ENCODE data around the gene LORICRIN. TPM values are rescaled to one million over a fixed set of nuclear protein-coding genes. Genes with fewer than 3 reads are reported as not detected.

Gene LORICRIN
- total RNA-seq, 6 donors from 2014 or later, result not detected

GRCh38 chr1:153305682-153306081 lies 46.2 kb downstream of the LORICRIN start:
- no peak for ATAC-seq (ENCODE audit: low FRiP score in 2 of 2)
- WGBS, 2 donors, result 88 to 89% methylated on average over 6 of the region's 6 CpGs
- no peak for DNase-seq
- no peaks in the 10 kb centered on the region for H3K27me3 ChIP-seq
- H3K36me3 ChIP-seq, result no peaks in the 10 kb centered on the region
- H3K27ac ChIP-seq, result no peak overlapping the region
- H3K9me3 ChIP-seq, result no peaks in the 10 kb centered on the region
- H3K4me1 ChIP-seq, result no peaks in the 10 kb centered on the region
- no peak overlapping the region for H3K4me3 ChIP-seq
- TF ChIP-seq EP300 (IDR thresholded peaks at IDR 0.05) (no peak), POLR2A (IDR thresholded peaks at IDR 0.05) (no peak), POLR2AphosphoS5 (IDR thresholded peaks at IDR 0.05) (no peak), CTCF (IDR thresholded peaks at IDR 0.05) (no peak)

- Histone ChIP-seq H3K27ac (no peak overlapping the region), H3K27me3 (no peaks in the 10 kb centered on the region), H3K36me3 (no peaks in the 10 kb centered on the region), H3K4me3 (no peak overlapping the region), H3K9me3 (no peaks in the 10 kb centered on the region), H3K4me1 (no peaks in the 10 kb centered on the region)
- peak in 1 of 2 donors; percentile 27 for ATAC-seq (ENCODE audit: low FRiP score in 2 of 2)
- 77 to 83% methylated on average over 19 to 22 of the region's 22 CpGs for WGBS, 2 donors
- no peak for DNase-seq
- TF ChIP-seq EP300 (IDR thresholded peaks at IDR 0.05) (no peak), POLR2A (IDR thresholded peaks at IDR 0.05) (no peak), POLR2AphosphoS5 (IDR thresholded peaks at IDR 0.05) (no peak), CTCF (IDR thresholded peaks at IDR 0.05) (no peak)
Measured at GRCh38 chr1:153306303-153307220, 47.1 kb downstream of the LORICRIN start.

- no peak for TF ChIP-seq EP300 (IDR thresholded peaks at IDR 0.05)
- no peak for TF ChIP-seq POLR2A (IDR thresholded peaks at IDR 0.05)
- TF ChIP-seq POLR2AphosphoS5 (IDR thresholded peaks at IDR 0.05), result no peak
- no peak for TF ChIP-seq CTCF (IDR thresholded peaks at IDR 0.05)
- Histone ChIP-seq H3K9me3 (no peaks in the 10 kb centered on the region), H3K36me3 (no peaks in the 10 kb centered on the region), H3K27ac (no peak overlapping the region), H3K27me3 (no peaks in the 10 kb centered on the region), H3K4me1 (no peaks in the 10 kb centered on the region), H3K4me3 (no peak overlapping the region)
- WGBS, 2 donors, result 82 to 83% methylated on average over 7 to 10 of the region's 10 CpGs
- ATAC-seq (ENCODE audit: low FRiP score in 2 of 2) (peak in 1 of 2 donors; percentile 20), DNase-seq (no peak)
Measured at GRCh38 chr1:153307221-153307600, 47.7 kb downstream of the LORICRIN start.

- Histone ChIP-seq H3K4me3 (no peak overlapping the region), H3K27ac (no peak overlapping the region), H3K27me3 (no peaks in the 10 kb centered on the region), H3K4me1 (no peaks in the 10 kb centered on the region), H3K9me3 (no peaks in the 10 kb centered on the region), H3K36me3 (no peaks in the 10 kb centered on the region)
- no peak for TF ChIP-seq EP300 (IDR thresholded peaks at IDR 0.05)
- TF ChIP-seq POLR2A (IDR thresholded peaks at IDR 0.05), result no peak
- TF ChIP-seq POLR2AphosphoS5 (IDR thresholded peaks at IDR 0.05), result no peak
- no peak for TF ChIP-seq CTCF (IDR thresholded peaks at IDR 0.05)
- ATAC-seq (ENCODE audit: low FRiP score in 2 of 2) (no peak), DNase-seq (no peak)
- 83 to 91% methylated on average over 2 of the region's 2 CpGs for WGBS, 2 donors
Measured at GRCh38 chr1:153308540-153308939, 49.1 kb downstream of the LORICRIN start.

GRCh38 chr1:153309441-153309840 lies 50.0 kb downstream of the LORICRIN start:
- Histone ChIP-seq H3K27ac (no peak overlapping the region), H3K4me3 (no peak overlapping the region), H3K9me3 (no peaks in the 10 kb centered on the region), H3K27me3 (no peaks in the 10 kb centered on the region), H3K36me3 (no peaks in the 10 kb centered on the region), H3K4me1 (no peaks in the 10 kb centered on the region)
- DNase-seq (no peak), ATAC-seq (ENCODE audit: low FRiP score in 2 of 2) (no peak)
- 60 to 86% methylated on average over 2 of the region's 2 CpGs for WGBS, 2 donors
- TF ChIP-seq POLR2AphosphoS5 (IDR thresholded peaks at IDR 0.05), result no peak
- TF ChIP-seq EP300 (IDR thresholded peaks at IDR 0.05), result no peak
- TF ChIP-seq POLR2A (IDR thresholded peaks at IDR 0.05), result no peak
- no peak for TF ChIP-seq CTCF (IDR thresholded peaks at IDR 0.05)

All from upper lobe of left lung (tissue), 6 donors.